Left cardiac atrium (tissue), 4 donors: ENCODE results near the gene SERINC5. TPM values are rescaled to one million over a fixed set of nuclear protein-coding genes. Genes with fewer than 3 reads are reported as not detected.

Experiments
- ATAC-seq, 2 donors: fragments of 200-7000 bp; cut with Tn5 transposase; one replicate each; pipeline ENCODE4 v1.9.1; 2020; ENCODE audit warnings: mild to moderate bottlenecking in 2 of 2, moderate library complexity in 2 of 2
- DNase-seq: peaks from one replicate; pipeline ENCODE4 v3.0.0-alpha.2; 2020
- intact Hi-C, 2 donors: fragments of 100-400 bp; cut with DNase I; formaldehyde crosslinking; loops; one replicate each; pipeline versions ENCODE4 v1.14.1 to v1.15.1; 2022 to 2023
- total RNA-seq, 2 donors: library from RNA; stranded (reverse); fragmentation: NEBNext Ultra II Directional; extraction: Animal tissue kit (Norgen Biotek cat#: 25700); gene quantifications; one replicate each; pipeline ENCODE4 v1.2.1, GENCODE V29; 2021
- donor health status: DM: no; HTN: yes; CAD: no.
- donor health status: DM: no; HTN: yes; CAD: no; lungs with severe emphysema.
- donor health status: DM: yes; HTN: yes; CAD: no.
- donor health status: Dilated cardiomyopathy.

Gene SERINC5
- total RNA-seq, 2 donors from 2014 or later = 14.3 to 14.9 TPM

- DNase-seq = no peak
- intact Hi-C loops = no loop called here
- ATAC-seq = no peak
Measured at GRCh38 chr5:80260461-80260860, 4.6 kb upstream of the SERINC5 start.

- ATAC-seq = no peak
- intact Hi-C loops = no loop called here
Measured at GRCh38 chr5:80259511-80260203, 3.8 kb upstream of the SERINC5 start.

GRCh38 chr5:80255431-80255810, 427 bp downstream of the SERINC5 start:
- peak; percentile 71 for DNase-seq
- intact Hi-C loops = no loop called here

More at GRCh38 chr5:80259511-80260203, 3.8 kb upstream of the SERINC5 start:
- DNase-seq = no peak

GRCh38 chr5:80254767-80255430, 949 bp downstream of the SERINC5 start:
- intact Hi-C loops = no loop called here

More at GRCh38 chr5:80255431-80255810, 427 bp downstream of the SERINC5 start:
- ATAC-seq = peak; percentile 77 to 87

GRCh38 chr5:80251636-80252035, 4.2 kb downstream of the SERINC5 start:
- ATAC-seq (no peak), DNase-seq (peak; percentile 29)
- intact Hi-C loops = no loop called here

More at GRCh38 chr5:80254767-80255430, 949 bp downstream of the SERINC5 start:
- DNase-seq (no peak), ATAC-seq (peak in 1 of 2 donors; percentile 10)

GRCh38 chr5:80250801-80251200, 5.0 kb downstream of the SERINC5 start:
- ATAC-seq (no peak), DNase-seq (no peak)
- intact Hi-C loops = no loop called here

GRCh38 chr5:80249901-80250300, 5.9 kb downstream of the SERINC5 start:
- DNase-seq = no peak
- intact Hi-C loops = no loop called here
- no peak for ATAC-seq

GRCh38 chr5:80248378-80248777, 7.5 kb downstream of the SERINC5 start:
- intact Hi-C loops = no loop called here
- no peak for ATAC-seq

GRCh38 chr5:80246995-80247729, 8.7 kb downstream of the SERINC5 start:
- intact Hi-C loops = no loop called here
- ATAC-seq = peak; percentile 82 to 99
- peak; percentile 57 for DNase-seq

More at GRCh38 chr5:80248378-80248777, 7.5 kb downstream of the SERINC5 start:
- DNase-seq = no peak

- no peak for DNase-seq
- ATAC-seq = peak; percentile 36 to 58
- intact Hi-C loops = no loop called here
Measured at GRCh38 chr5:80246001-80246758, 9.7 kb downstream of the SERINC5 start.

GRCh38 chr5:80243567-80243966, 12.3 kb downstream of the SERINC5 start:
- DNase-seq = no peak
- intact Hi-C loops = no loop called here
- ATAC-seq = no peak

GRCh38 chr5:80242849-80243248, 13.0 kb downstream of the SERINC5 start:
- ATAC-seq (no peak), DNase-seq (no peak)
- intact Hi-C loops = no loop called here

GRCh38 chr5:80240368-80240986, 15.4 kb downstream of the SERINC5 start:
- intact Hi-C loops = no loop called here
- ATAC-seq = no peak

GRCh38 chr5:80239680-80240367, 16.0 kb downstream of the SERINC5 start:
- peak; percentile 74 to 76 for ATAC-seq
- intact Hi-C loops = loop anchor here in 1 of 2 donors (5.0 kb wide), 1 partner anchor 43 kb away; no protein-coding TSS in a partner anchor
- peak; percentile 29 for DNase-seq

More at GRCh38 chr5:80240368-80240986, 15.4 kb downstream of the SERINC5 start:
- no peak for DNase-seq

- intact Hi-C loops = loop anchor here in 1 of 2 donors (5.0 kb wide), 1 partner anchor 42 kb away; no protein-coding TSS in a partner anchor
- DNase-seq (peak; percentile 81), ATAC-seq (peak; percentile 74 to 82)
Measured at GRCh38 chr5:80238778-80239679, 16.8 kb downstream of the SERINC5 start.

- DNase-seq (no peak), ATAC-seq (no peak)
- intact Hi-C loops = loop anchor here in 1 of 2 donors (5.0 kb wide), 1 partner anchor 41 kb away; no protein-coding TSS in a partner anchor
Measured at GRCh38 chr5:80238097-80238496, 17.8 kb downstream of the SERINC5 start.

- DNase-seq = no peak
- no peak for ATAC-seq
- intact Hi-C loops = loop anchor here in 1 of 2 donors (5.0 kb wide), 1 partner anchor 40 kb away; no protein-coding TSS in a partner anchor
Measured at GRCh38 chr5:80237243-80237642, 18.6 kb downstream of the SERINC5 start.
